OCI-LY7 (cell line): Measurements from ENCODE around the gene HS1BP3. TPM values are rescaled to one million over a fixed set of nuclear protein-coding genes. Genes with fewer than 3 reads are reported as not detected.
A peak's percentile ranks its signal among the peaks of the same experiment; 100 is the strongest.

Experiments
- BruUV-seq: library from RNA; stranded (reverse); fragments of 400-500 nt; replicated peaks from 2 replicates; lab custom pipeline; 2021; lab: Mats Ljungman, UMichigan
- CTCF ChIA-PET: fragments of 300-600 bp; sonication (Branson Sonifier 250); formaldehyde crosslinking; loops from one replicate; lab custom pipeline; 2022; ENCODE audit warnings: antibody characterized with exemption; ENCODE audit not compliant: unreplicated experiment; lab: Charles Lee
- POLR2A ChIA-PET: fragments of 300-600 bp; sonication (Branson Sonifier 250); formaldehyde crosslinking; loops from one replicate; lab custom pipeline; 2022; ENCODE audit warnings: antibody characterized with exemption; lab: Charles Lee
- DNase-seq: peaks from one replicate; pipeline ENCODE4 v3.0.0-alpha.2; 2015; ENCODE audit warnings: low spot score
- H2AFZ ChIP-seq: fragments of 200-600 bp; sonication (generic), shearing (Covaris generic); 2 replicates; pipeline ENCODE4 v1.6.1; 2014; ENCODE audit warnings: mild to moderate bottlenecking, antibody characterized with exemption, low read length, moderate library complexity
- H3K27ac ChIP-seq: fragments of 200-600 bp; sonication (generic); 2 replicates; pipeline ENCODE4 v1.5.1; 2014; ENCODE audit warnings: mixed run types, low read depth, mild to moderate bottlenecking, moderate library complexity, low read length, inconsistent platforms; ENCODE audit not compliant: poor library complexity, severe bottlenecking
- H3K36me3 ChIP-seq: fragments of 200-600 bp; sonication (generic); 2 replicates; pipeline ENCODE4 v1.6.1; 2014; ENCODE audit warnings: mild to moderate bottlenecking, antibody characterized with exemption, low read length, moderate library complexity, mixed read lengths; ENCODE audit not compliant: insufficient read depth
- H3K4me1 ChIP-seq: fragments of 200-600 bp; sonication (generic); 2 replicates; pipeline ENCODE4 v1.5.1; 2014; ENCODE audit warnings: mild to moderate bottlenecking, low read length; ENCODE audit not compliant: insufficient read depth, poor library complexity, severe bottlenecking
- H3K4me2 ChIP-seq: fragments of 200-600 bp; sonication (generic); 2 replicates; pipeline ENCODE4 v1.6.1; 2014; ENCODE audit warnings: mild to moderate bottlenecking, low read length
- H3K4me3 ChIP-seq: fragments of 200-600 bp; sonication (generic); 2 replicates; pipeline ENCODE4 v1.5.1; 2014; ENCODE audit warnings: mild to moderate bottlenecking, low read depth, low read length; ENCODE audit not compliant: poor library complexity, severe bottlenecking
- H3K79me2 ChIP-seq: fragments of 200-600 bp; sonication (generic); 2 replicates; pipeline ENCODE4 v1.6.1; 2016; ENCODE audit warnings: low read depth, mild to moderate bottlenecking, low read length, moderate library complexity, mixed read lengths; ENCODE audit not compliant: insufficient read depth
- H3K9me2 ChIP-seq: fragments of 200-600 bp; sonication (generic); 2 replicates; pipeline ENCODE4 v1.6.1; 2016; ENCODE audit warnings: mild to moderate bottlenecking, low read length, mixed read lengths; ENCODE audit not compliant: insufficient read depth
- H3K9me3 ChIP-seq: fragments of 200-600 bp; sonication (generic); 2 replicates; pipeline ENCODE4 v1.6.1; 2014; ENCODE audit warnings: mild to moderate bottlenecking, mixed run types, low read length, mixed read lengths
- H4K20me1 ChIP-seq: fragments of 200-600 bp; sonication (generic); 2 replicates; pipeline ENCODE4 v1.6.1; 2014; ENCODE audit warnings: mild to moderate bottlenecking, antibody characterized with exemption, low read length, moderate library complexity, mixed read lengths; ENCODE audit not compliant: insufficient read depth
- EZH2phosphoT487 ChIP-seq: fragments of 200-600 bp; sonication (generic); IDR thresholded peaks from 2 replicates; pipeline ENCODE4 v1.6.1; 2018; ENCODE audit warnings: low read depth, borderline replicate concordance, mild to moderate bottlenecking, mixed run types, antibody characterized with exemption, low read length, moderate library complexity, mixed read lengths
- intact Hi-C: fragments of 100-400 bp; cut with micrococcal nuclease; formaldehyde crosslinking; loops from one replicate; pipeline ENCODE4 v1.10.0; 2022; ENCODE audit not compliant: unreplicated experiment
- total RNA-seq, 2 experiments: library from RNA; depleted of rRNA in 1 of 2; stranded (reverse); fragments of >200 nt in 1 of 2; shearing (Covaris generic) in 1 of 2; gene quantifications; 2 replicates each; pipeline ENCODE4 v1.2.3, GENCODE V29; 2014 to 2022
- TF ChIP-seq, protein P1 (sequence below): fragments of 200-600 bp; sonication (generic); conservative IDR thresholded peaks from 2 replicates; pipeline ENCODE4 v1.5.1; 2014; ENCODE audit warnings: mild to moderate bottlenecking, antibody characterized with exemption, low read length, moderate library complexity, mixed read lengths

Gene HS1BP3
- total RNA-seq, 2 experiments from 2014 or later = 10.6 to 15.2 TPM

DNA sequence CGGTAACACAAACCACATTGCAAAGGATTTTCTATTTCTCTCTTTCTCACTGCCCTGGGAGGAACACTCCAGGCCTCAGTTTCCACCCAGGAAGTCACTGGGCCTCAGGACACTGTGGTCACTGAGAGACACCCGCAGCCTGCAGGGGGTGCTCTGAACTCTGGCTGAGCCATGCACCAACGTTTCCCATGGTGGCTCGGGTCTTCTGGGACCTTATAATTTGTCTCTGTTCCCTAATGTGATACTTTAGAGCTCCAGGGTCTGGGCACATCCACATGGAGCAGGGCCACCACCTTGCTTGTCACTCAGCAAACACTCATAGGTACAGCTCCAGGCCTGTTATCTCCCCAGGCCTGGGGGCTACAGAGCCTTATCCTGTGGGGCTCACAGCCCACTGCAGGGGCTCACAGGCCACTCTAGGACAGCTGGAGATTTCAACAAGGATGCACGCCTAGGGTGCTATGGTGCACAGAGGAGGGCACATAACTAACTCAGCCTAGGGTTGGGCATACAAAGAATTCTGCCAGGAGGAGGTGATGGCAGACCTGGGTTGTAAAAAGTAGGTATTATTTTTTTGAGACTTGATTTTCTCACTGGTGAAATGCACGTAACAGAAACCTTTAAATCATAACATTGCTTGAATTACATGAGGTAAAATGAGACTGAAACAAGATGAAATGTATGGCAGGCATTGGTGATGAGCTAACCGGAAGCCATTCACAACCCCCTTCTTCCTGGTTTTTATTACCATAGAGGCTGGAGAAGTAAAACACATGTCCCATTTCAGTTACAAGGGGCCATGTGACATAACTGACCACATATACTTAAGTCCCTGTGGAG is 3.0 kb upstream of the HS1BP3 start:
- Histone ChIP-seq H2AFZ (no peak overlapping the region), H3K79me2 (no peaks in the 10 kb centered on the region), H4K20me1 (no peaks in the 10 kb centered on the region), H3K4me3 (no peak overlapping the region), H3K27ac (no peak overlapping the region), H3K36me3 (no peaks in the 10 kb centered on the region), H3K9me3 (no peaks in the 10 kb centered on the region), H3K4me1 (peaks cover 22% of the 10 kb centered on the region), H3K9me2 (no peaks in the 10 kb centered on the region), H3K4me2 (no peak overlapping the region)
- DNase-seq = no peak
- no TSS peak for BruUV-seq
- ChIA-PET POLR2A (interaction anchor here (0.7 kb wide), 2 partner anchors 54 to 76 kb away, joined by 3 to 5 read pairs; no protein-coding TSS in a partner anchor), CTCF (no interaction called here)
- intact Hi-C loops = no loop called here
- TF ChIP-seq EZH2phosphoT487 = no peak
- TF ChIP-seq, protein P1, sequence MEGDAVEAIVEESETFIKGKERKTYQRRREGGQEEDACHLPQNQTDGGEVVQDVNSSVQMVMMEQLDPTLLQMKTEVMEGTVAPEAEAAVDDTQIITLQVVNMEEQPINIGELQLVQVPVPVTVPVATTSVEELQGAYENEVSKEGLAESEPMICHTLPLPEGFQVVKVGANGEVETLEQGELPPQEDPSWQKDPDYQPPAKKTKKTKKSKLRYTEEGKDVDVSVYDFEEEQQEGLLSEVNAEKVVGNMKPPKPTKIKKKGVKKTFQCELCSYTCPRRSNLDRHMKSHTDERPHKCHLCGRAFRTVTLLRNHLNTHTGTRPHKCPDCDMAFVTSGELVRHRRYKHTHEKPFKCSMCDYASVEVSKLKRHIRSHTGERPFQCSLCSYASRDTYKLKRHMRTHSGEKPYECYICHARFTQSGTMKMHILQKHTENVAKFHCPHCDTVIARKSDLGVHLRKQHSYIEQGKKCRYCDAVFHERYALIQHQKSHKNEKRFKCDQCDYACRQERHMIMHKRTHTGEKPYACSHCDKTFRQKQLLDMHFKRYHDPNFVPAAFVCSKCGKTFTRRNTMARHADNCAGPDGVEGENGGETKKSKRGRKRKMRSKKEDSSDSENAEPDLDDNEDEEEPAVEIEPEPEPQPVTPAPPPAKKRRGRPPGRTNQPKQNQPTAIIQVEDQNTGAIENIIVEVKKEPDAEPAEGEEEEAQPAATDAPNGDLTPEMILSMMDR = peak; percentile 45; the same call in 1 of the 2 replicates

DNA sequence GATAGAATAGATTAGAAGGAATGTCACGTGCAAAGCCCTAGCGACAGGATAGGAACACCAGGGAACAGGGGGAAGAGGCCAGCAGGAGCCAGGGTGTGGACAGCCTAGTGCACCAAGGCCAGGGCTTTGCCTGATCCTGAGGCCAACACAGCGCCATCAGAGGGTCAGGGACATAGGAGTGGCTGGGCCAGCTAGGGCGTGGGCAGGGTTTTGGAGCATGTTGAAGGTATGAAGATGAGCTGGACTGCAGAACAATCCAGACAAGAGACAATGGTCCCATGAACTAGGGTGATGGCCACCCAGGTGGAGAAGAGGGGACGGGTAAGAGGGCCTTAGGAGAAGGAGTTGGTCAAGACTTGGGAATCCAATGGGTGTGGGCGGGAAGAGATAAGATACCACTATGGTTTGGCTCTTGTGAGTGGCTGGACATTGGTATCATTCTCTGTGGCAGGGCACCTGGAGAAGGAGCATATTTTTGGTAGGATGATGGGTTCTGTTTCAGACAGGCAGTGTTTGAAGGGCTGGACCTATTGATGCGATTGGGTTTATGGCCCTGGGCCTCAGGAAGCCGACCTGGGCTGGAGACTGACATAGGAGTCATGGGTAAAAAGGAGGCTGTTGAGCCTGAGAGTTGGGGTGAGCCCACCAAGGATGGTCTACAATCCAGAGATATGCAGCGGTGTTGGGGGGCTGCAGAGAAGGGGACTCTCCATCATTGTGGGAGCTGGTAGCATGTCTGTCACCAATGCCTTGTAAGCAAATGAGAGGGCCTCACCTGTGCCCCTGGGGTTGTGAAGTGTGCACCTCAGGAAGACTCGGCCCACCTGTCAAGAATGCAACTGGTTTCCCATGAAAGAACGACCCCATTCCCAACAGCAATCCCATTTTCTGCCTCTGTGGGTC is 2.0 kb upstream of the HS1BP3 start:
- DNase-seq = no peak
- ChIA-PET CTCF (interaction anchor here (0.9 kb wide), 1 partner anchor 311 kb away, joined by 3 read pairs; no protein-coding TSS in a partner anchor), POLR2A (interaction anchor here (3.6 kb wide), 1 partner anchor 23 kb away, joined by 24 read pairs; no protein-coding TSS in a partner anchor)
- no peak overlapping the region for H2AFZ ChIP-seq
- no peak overlapping the region for H3K27ac ChIP-seq
- no peaks in the 10 kb centered on the region for H4K20me1 ChIP-seq
- intact Hi-C loops = no loop called here
- no peak overlapping the region for H3K4me3 ChIP-seq
- no peak overlapping the region for H3K4me2 ChIP-seq
- no peaks in the 10 kb centered on the region for H3K9me2 ChIP-seq
- H3K4me1 ChIP-seq = peaks cover 22% of the 10 kb centered on the region
- no peaks in the 10 kb centered on the region for H3K36me3 ChIP-seq
- no TSS peak for BruUV-seq
- H3K9me3 ChIP-seq = no peaks in the 10 kb centered on the region
- TF ChIP-seq, protein P1 = no peak
- no peak for TF ChIP-seq EZH2phosphoT487
- no peaks in the 10 kb centered on the region for H3K79me2 ChIP-seq
